WTC11 (cell line): ENCODE measurements around the gene SMG1. TPM values are rescaled to one million over a fixed set of nuclear protein-coding genes. Genes with fewer than 3 reads are reported as not detected.

Source experiments
- ATAC-seq: fragments of 200-7000 bp; cut with Tn5 transposase; 2 replicates; pipeline ENCODE4 v1.10.0; 2021; ENCODE audit warnings: mild to moderate bottlenecking, moderate library complexity
- CTCF ChIA-PET: fragments of 300-600 bp; sonication (Branson Sonifier 250); formaldehyde crosslinking; loops from one replicate; lab custom pipeline; 2021; ENCODE audit warnings: antibody characterized with exemption; lab: Charles Lee
- POLR2A ChIA-PET: fragments of 350-600 bp; sonication (Branson Sonifier 250); formaldehyde crosslinking; loops from one replicate; lab custom pipeline; 2021; ENCODE audit warnings: antibody characterized with exemption; lab: Charles Lee
- DNase-seq: peaks from one replicate; pipeline ENCODE4 v3.0.0; 2021; ENCODE audit warnings: low spot score
- H3K27ac Mint-ChIP-seq: 2 replicates; pipeline ENCODE4 v1.8.0; 2021; ENCODE audit warnings: mixed read lengths
- H3K27me3 Mint-ChIP-seq: 2 replicates; pipeline ENCODE4 v1.8.0; 2021; ENCODE audit warnings: low read depth, mild to moderate bottlenecking, moderate library complexity, mixed read lengths
- H3K36me3 Mint-ChIP-seq: 2 replicates; pipeline ENCODE4 v1.8.0; 2021; ENCODE audit warnings: mixed read lengths
- H3K4me1 Mint-ChIP-seq: 2 replicates; pipeline ENCODE4 v1.8.0; 2022; ENCODE audit warnings: mixed read lengths
- H3K4me3 Mint-ChIP-seq: 2 replicates; pipeline ENCODE4 v1.8.0; 2021; ENCODE audit warnings: mild to moderate bottlenecking, moderate library complexity, mixed read lengths
- H3K9me3 Mint-ChIP-seq: 2 replicates; pipeline ENCODE4 v1.8.0; 2021; ENCODE audit warnings: mixed read lengths
- CREB1 ChIP-seq: sonication (generic); formaldehyde crosslinking; IDR thresholded peaks from 2 replicates; pipeline ENCODE4 v1.8.0; 2023; ENCODE audit warnings: mild to moderate bottlenecking, missing genetic modification reagents
- ESRRA ChIP-seq: sonication (generic); formaldehyde crosslinking; IDR thresholded peaks from 2 replicates; pipeline ENCODE4 v1.8.1; 2022; ENCODE audit warnings: mild to moderate bottlenecking, missing genetic modification reagents, borderline replicate concordance
- ETV6 ChIP-seq: sonication (generic); formaldehyde crosslinking; IDR thresholded peaks from 2 replicates; pipeline ENCODE4 v1.8.1; 2022; ENCODE audit warnings: mild to moderate bottlenecking, missing genetic modification reagents
- GRHL2 ChIP-seq: fragments of 250-450 bp; sonication (Bioruptor Pico); IDR thresholded peaks from 2 replicates; pipeline ENCODE4 v1.8.0; 2022; ENCODE audit warnings: mild to moderate bottlenecking, moderate library complexity; ENCODE audit not compliant: insufficient replicate concordance, severe bottlenecking
- JAZF1 ChIP-seq: fragments of 250-450 bp; sonication (Bioruptor Pico); IDR thresholded peaks from 2 replicates; pipeline ENCODE4 v1.9.0; 2021; ENCODE audit warnings: moderate library complexity, mild to moderate bottlenecking, inconsistent platforms
- JUN ChIP-seq: sonication (generic); formaldehyde crosslinking; IDR thresholded peaks from 2 replicates; pipeline ENCODE4 v1.8.0; 2023; ENCODE audit warnings: mild to moderate bottlenecking, missing genetic modification reagents
- MXD4 ChIP-seq: fragments of 250-450 bp; sonication (Bioruptor Pico); IDR thresholded peaks from 2 replicates; pipeline ENCODE4 v1.8.0; 2021; ENCODE audit warnings: mild to moderate bottlenecking, moderate library complexity, borderline replicate concordance
- RELA ChIP-seq: sonication (generic); formaldehyde crosslinking; IDR thresholded peaks from 2 replicates; pipeline ENCODE4 v1.8.1; 2022; ENCODE audit warnings: missing genetic modification reagents, mild to moderate bottlenecking, borderline replicate concordance
- RORB ChIP-seq: fragments of 250-450 bp; sonication (Bioruptor Pico); IDR thresholded peaks from 2 replicates; pipeline ENCODE4 v1.9.0; 2021; ENCODE audit warnings: mild to moderate bottlenecking
- SMAD4 ChIP-seq: sonication (generic); formaldehyde crosslinking; IDR thresholded peaks from 2 replicates; pipeline ENCODE4 v1.8.0; 2022; ENCODE audit warnings: mild to moderate bottlenecking, missing genetic modification reagents
- SP1 ChIP-seq: sonication (generic); formaldehyde crosslinking; conservative IDR thresholded peaks from 2 replicates; pipeline ENCODE4 v1.8.1; 2022; ENCODE audit warnings: missing genetic modification reagents
- TCF7 ChIP-seq: sonication (generic); formaldehyde crosslinking; IDR thresholded peaks from 2 replicates; pipeline ENCODE4 v1.8.0; 2022; ENCODE audit warnings: mild to moderate bottlenecking, low read depth, missing genetic modification reagents, moderate library complexity
- ZNF138 ChIP-seq: sonication (generic); formaldehyde crosslinking; conservative IDR thresholded peaks from 2 replicates; pipeline ENCODE4 v1.8.1; 2022; ENCODE audit warnings: mild to moderate bottlenecking, moderate library complexity, missing genetic modification reagents
- ZNF416 ChIP-seq: fragments of 250-450 bp; sonication (Bioruptor Pico); IDR thresholded peaks from 2 replicates; pipeline ENCODE4 v1.9.0; 2021; ENCODE audit warnings: mild to moderate bottlenecking, inconsistent platforms
- total RNA-seq: library from RNA; stranded (reverse); gene quantifications from 3 replicates; pipeline ENCODE4 v1.2.3, GENCODE V29; 2021
- TF ChIP-seq, protein P1 (sequence below): sonication (generic); formaldehyde crosslinking; IDR thresholded peaks from 2 replicates; pipeline ENCODE4 v1.8.1; 2022; ENCODE audit warnings: missing genetic modification reagents, borderline replicate concordance
- TF ChIP-seq, protein P2 (sequence below): sonication (generic); formaldehyde crosslinking; IDR thresholded peaks from 2 replicates; pipeline ENCODE4 v1.8.1; 2022; ENCODE audit warnings: low read depth, mild to moderate bottlenecking, moderate library complexity, missing genetic modification reagents, borderline replicate concordance
- TF ChIP-seq, protein P3 (sequence below): sonication (generic); formaldehyde crosslinking; IDR thresholded peaks from 2 replicates; pipeline ENCODE4 v1.8.1; 2023; ENCODE audit warnings: mild to moderate bottlenecking, missing genetic modification reagents, moderate library complexity
- TF ChIP-seq, protein P4 (sequence below): sonication (generic); formaldehyde crosslinking; IDR thresholded peaks from 2 replicates; pipeline ENCODE4 v1.8.1; 2022; ENCODE audit warnings: mild to moderate bottlenecking, moderate library complexity, missing genetic modification reagents
- TF ChIP-seq, protein P5 (sequence below): sonication (generic); formaldehyde crosslinking; IDR thresholded peaks from 2 replicates; pipeline ENCODE4 v1.8.0; 2022; ENCODE audit warnings: mild to moderate bottlenecking, missing genetic modification reagents

The SMG1 gene
- total RNA-seq, 1 experiment from 2014 or later = 72.2 TPM

DNA sequence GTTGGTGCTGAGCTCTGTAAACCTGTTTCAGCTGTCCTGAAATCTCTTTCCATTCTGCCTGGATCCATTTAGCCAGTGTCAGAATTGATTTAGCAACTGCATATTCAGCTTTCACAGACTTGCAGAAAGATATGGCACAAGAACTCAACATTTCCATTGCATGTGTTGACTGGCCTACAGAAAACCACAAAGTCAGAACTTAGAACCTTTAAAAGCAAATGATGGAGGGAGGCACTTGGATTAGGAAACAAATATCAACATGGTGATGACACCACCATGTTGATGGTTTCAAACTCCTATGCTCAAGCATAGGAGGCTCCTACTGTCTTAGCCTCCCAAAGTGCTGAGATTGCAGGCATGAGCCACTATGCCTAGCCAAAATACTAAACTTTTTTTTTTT lies 72.5 kb downstream of the SMG1 start:
- CTCF ChIA-PET = no interaction called here
- H3K27ac Mint-ChIP-seq = no peak overlapping the region
- POLR2A ChIA-PET = no interaction called here
- no peaks in the 10 kb centered on the region for H3K9me3 Mint-ChIP-seq
- no peak for ATAC-seq
- no peaks in the 10 kb centered on the region for H3K4me1 Mint-ChIP-seq
- no peaks in the 10 kb centered on the region for H3K27me3 Mint-ChIP-seq
- no peak for DNase-seq
- TF ChIP-seq RELA (CRISPR knock-in tag) (no peak), RORB (CRISPR knock-in tag) (no peak), ZNF138 (no peak), ZNF416 (no peak), SMAD4 (no peak), GRHL2 (CRISPR knock-in tag) (no peak)
- TF ChIP-seq, protein P1, sequence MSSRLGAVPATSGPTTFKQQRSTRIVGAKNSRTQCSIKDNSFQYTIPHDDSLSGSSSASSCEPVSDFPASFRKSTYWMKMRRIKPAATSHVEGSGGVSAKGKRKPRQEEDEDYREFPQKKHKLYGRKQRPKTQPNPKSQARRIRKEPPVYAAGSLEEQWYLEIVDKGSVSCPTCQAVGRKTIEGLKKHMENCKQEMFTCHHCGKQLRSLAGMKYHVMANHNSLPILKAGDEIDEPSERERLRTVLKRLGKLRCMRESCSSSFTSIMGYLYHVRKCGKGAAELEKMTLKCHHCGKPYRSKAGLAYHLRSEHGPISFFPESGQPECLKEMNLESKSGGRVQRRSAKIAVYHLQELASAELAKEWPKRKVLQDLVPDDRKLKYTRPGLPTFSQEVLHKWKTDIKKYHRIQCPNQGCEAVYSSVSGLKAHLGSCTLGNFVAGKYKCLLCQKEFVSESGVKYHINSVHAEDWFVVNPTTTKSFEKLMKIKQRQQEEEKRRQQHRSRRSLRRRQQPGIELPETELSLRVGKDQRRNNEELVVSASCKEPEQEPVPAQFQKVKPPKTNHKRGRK (CRISPR knock-in tag) = no peak
- TF ChIP-seq, protein P2, sequence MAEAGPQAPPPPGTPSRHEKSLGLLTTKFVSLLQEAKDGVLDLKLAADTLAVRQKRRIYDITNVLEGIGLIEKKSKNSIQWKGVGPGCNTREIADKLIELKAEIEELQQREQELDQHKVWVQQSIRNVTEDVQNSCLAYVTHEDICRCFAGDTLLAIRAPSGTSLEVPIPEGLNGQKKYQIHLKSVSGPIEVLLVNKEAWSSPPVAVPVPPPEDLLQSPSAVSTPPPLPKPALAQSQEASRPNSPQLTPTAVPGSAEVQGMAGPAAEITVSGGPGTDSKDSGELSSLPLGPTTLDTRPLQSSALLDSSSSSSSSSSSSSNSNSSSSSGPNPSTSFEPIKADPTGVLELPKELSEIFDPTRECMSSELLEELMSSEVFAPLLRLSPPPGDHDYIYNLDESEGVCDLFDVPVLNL (CRISPR knock-in tag) = no peak
- H3K36me3 Mint-ChIP-seq = peaks cover 78% of the 10 kb centered on the region
- H3K4me3 Mint-ChIP-seq = no peak overlapping the region

DNA sequence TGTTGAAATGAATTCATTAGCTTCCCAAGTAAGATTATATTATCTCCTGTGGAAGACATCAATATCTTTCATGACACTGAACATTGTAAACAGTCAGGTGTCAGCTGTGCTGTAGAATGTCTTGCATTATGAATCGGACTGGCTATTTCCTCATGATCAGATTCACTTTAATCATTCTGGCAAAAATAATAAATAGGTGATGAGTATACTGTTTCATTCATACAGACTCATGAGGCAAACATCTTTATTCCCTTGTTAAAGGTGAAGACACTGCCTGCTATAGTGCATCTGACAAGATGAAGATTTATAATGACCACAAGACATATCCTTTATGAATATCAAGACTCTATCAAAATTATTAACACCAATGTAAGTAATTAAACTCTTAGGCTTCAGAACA lies 73.6 kb downstream of the SMG1 start:
- ChIA-PET CTCF (no interaction called here), POLR2A (no interaction called here)
- Mint-ChIP-seq H3K4me3 (no peak overlapping the region), H3K27me3 (no peaks in the 10 kb centered on the region), H3K4me1 (no peaks in the 10 kb centered on the region), H3K9me3 (no peaks in the 10 kb centered on the region), H3K27ac (no peak overlapping the region), H3K36me3 (peaks cover 73% of the 10 kb centered on the region)
- ATAC-seq (no peak), DNase-seq (no peak)
- TF ChIP-seq JAZF1 (CRISPR knock-in tag) = no peak
- TF ChIP-seq MXD4 = no peak
- no peak for TF ChIP-seq ESRRA (CRISPR knock-in tag)
- no peak for TF ChIP-seq TCF7
- TF ChIP-seq, protein P2 (CRISPR knock-in tag) = no peak
- no peak for TF ChIP-seq ETV6
- no peak for TF ChIP-seq RELA (CRISPR knock-in tag)
- no peak for TF ChIP-seq JUN (CRISPR knock-in tag)
- TF ChIP-seq, protein P1 (CRISPR knock-in tag) = no peak
- no peak for TF ChIP-seq SP1 (CRISPR knock-in tag)
- TF ChIP-seq, protein P3, sequence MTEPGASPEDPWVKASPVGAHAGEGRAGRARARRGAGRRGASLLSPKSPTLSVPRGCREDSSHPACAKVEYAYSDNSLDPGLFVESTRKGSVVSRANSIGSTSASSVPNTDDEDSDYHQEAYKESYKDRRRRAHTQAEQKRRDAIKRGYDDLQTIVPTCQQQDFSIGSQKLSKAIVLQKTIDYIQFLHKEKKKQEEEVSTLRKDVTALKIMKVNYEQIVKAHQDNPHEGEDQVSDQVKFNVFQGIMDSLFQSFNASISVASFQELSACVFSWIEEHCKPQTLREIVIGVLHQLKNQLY (CRISPR knock-in tag) = no peak
- TF ChIP-seq, protein P4, sequence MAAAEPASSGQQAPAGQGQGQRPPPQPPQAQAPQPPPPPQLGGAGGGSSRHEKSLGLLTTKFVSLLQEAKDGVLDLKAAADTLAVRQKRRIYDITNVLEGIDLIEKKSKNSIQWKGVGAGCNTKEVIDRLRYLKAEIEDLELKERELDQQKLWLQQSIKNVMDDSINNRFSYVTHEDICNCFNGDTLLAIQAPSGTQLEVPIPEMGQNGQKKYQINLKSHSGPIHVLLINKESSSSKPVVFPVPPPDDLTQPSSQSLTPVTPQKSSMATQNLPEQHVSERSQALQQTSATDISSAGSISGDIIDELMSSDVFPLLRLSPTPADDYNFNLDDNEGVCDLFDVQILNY (CRISPR knock-in tag) = no peak
- TF ChIP-seq, protein P5, sequence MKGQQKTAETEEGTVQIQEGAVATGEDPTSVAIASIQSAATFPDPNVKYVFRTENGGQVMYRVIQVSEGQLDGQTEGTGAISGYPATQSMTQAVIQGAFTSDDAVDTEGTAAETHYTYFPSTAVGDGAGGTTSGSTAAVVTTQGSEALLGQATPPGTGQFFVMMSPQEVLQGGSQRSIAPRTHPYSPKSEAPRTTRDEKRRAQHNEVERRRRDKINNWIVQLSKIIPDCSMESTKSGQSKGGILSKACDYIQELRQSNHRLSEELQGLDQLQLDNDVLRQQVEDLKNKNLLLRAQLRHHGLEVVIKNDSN (CRISPR knock-in tag) = no peak
- no peak for TF ChIP-seq CREB1 (CRISPR knock-in tag)
